HEK293T (cell line): ENCODE results near the gene RHOBTB3.
"Not testable (repeated sequence)": the region's sequence is repeated elsewhere in the genome, so short reads cannot be mapped to it uniquely, and the experiment has no call there.

ENCODE experiments used
- CTCF ChIA-PET: fragments of 350-600 bp; formaldehyde crosslinking; extraction: SDS; loops from one replicate; lab custom pipeline; 2021; ENCODE audit warnings: antibody characterized with exemption, inconsistent platforms; lab: Yijun Ruan, JAX
- POLR2A ChIA-PET: fragments of 350-600 bp; formaldehyde crosslinking; extraction: SDS; loops from one replicate; lab custom pipeline; 2020; ENCODE audit warnings: antibody characterized with exemption, inconsistent platforms; lab: Yijun Ruan, JAX
- DNase-seq: peaks from one replicate; pipeline ENCODE4 v3.0.0; 2012; ENCODE audit warnings: mixed read lengths; ENCODE audit errors: extremely low spot score
- ARNT ChIP-seq: fragments of 450-650 bp; IDR thresholded peaks from 2 replicates; pipeline ENCODE4 v1.6.1; 2017; ENCODE audit warnings: mild to moderate bottlenecking
- BHLHE40 ChIP-seq: fragments of 450-650 bp; IDR thresholded peaks from 2 replicates; pipeline ENCODE4 v1.6.1; 2016; ENCODE audit warnings: mild to moderate bottlenecking, moderate library complexity, borderline replicate concordance
- CTBP1 ChIP-seq: fragments of 450-650 bp; IDR thresholded peaks from 2 replicates; pipeline ENCODE4 v1.6.1; 2016; ENCODE audit warnings: borderline replicate concordance
- ELF4 ChIP-seq: fragments of 450-650 bp; IDR thresholded peaks from 2 replicates; pipeline ENCODE4 v1.6.1; 2017; ENCODE audit warnings: antibody characterized with exemption
- FOXA1 ChIP-seq: fragments of 450-650 bp; IDR thresholded peaks from 2 replicates; pipeline ENCODE4 v1.6.1; 2016; ENCODE audit warnings: mild to moderate bottlenecking
- FOXK2 ChIP-seq: fragments of 450-650 bp; IDR thresholded peaks from 2 replicates; pipeline ENCODE4 v1.6.1; 2016; ENCODE audit warnings: mild to moderate bottlenecking
- FOXM1 ChIP-seq: fragments of 450-650 bp; IDR thresholded peaks from 2 replicates; pipeline ENCODE4 v1.6.1; 2017; ENCODE audit warnings: mild to moderate bottlenecking, borderline replicate concordance
- HDGF ChIP-seq: fragments of 450-650 bp; IDR thresholded peaks from 2 replicates; pipeline ENCODE4 v1.6.1; 2017; ENCODE audit warnings: antibody characterized with exemption, borderline replicate concordance
- L3MBTL2 ChIP-seq: fragments of 450-650 bp; conservative IDR thresholded peaks from 2 replicates; pipeline ENCODE4 v1.6.1; 2016; ENCODE audit warnings: mild to moderate bottlenecking
- LEF1 ChIP-seq: fragments of 450-650 bp; IDR thresholded peaks from 2 replicates; pipeline ENCODE4 v1.6.1; 2017; ENCODE audit warnings: mild to moderate bottlenecking, borderline replicate concordance
- NFRKB ChIP-seq: fragments of 450-650 bp; IDR thresholded peaks from 2 replicates; pipeline ENCODE4 v1.6.1; 2016; ENCODE audit warnings: mild to moderate bottlenecking, moderate library complexity
- SP1 ChIP-seq: fragments of 450-650 bp; IDR thresholded peaks from 2 replicates; pipeline ENCODE4 v1.6.1; 2017
- SUZ12 ChIP-seq: fragments of 450-650 bp; IDR thresholded peaks from 2 replicates; pipeline ENCODE4 v1.6.1; 2016; ENCODE audit warnings: mild to moderate bottlenecking
- TARDBP ChIP-seq: fragments of 450-650 bp; IDR thresholded peaks from 2 replicates; pipeline ENCODE4 v1.6.1; 2016
- ZNF384 ChIP-seq: fragments of 450-650 bp; IDR thresholded peaks from 2 replicates; pipeline ENCODE4 v1.6.1; 2016
- TF ChIP-seq, protein P1 (sequence below): fragments of 450-650 bp; IDR thresholded peaks from 2 replicates; pipeline ENCODE4 v1.6.1; 2016

RHOBTB3 gene

DNA sequence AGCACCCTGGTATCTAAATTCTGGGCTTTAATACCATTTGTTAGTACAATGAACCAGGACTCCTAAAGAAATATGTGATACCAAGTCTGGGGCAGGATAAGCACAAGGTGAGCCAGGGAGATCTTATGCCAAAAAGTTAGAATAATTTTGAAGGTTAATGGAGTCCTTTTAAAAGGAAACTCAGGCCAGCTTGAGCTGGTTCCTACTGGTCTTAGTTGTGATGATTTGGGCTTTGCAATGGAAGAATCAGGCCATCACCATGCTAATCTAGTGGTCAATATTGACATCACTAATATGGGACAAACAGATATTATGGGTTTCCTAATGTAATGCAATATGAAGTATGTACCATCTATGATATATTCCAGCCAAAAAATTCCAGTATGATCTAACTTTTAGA lies 40.8 kb upstream of the RHOBTB3 start:
- DNase-seq: no peak
- ChIA-PET CTCF (interaction anchor here (0.7 kb wide), 1 partner anchor 461 kb away, joined by 3 read pairs; no protein-coding TSS in a partner anchor), POLR2A (no interaction called here)
- TF ChIP-seq FOXA1 (no peak), HDGF (no peak), BHLHE40 (no peak), ZNF384 (no peak), SP1 (no peak), SUZ12 (no peak), FOXK2 (no peak), CTBP1 (no peak), TARDBP (no peak), NFRKB (no peak), LEF1 (no peak), FOXM1 (no peak), ELF4 (no peak), ARNT (no peak), L3MBTL2 (no peak)
- TF ChIP-seq, protein P1, sequence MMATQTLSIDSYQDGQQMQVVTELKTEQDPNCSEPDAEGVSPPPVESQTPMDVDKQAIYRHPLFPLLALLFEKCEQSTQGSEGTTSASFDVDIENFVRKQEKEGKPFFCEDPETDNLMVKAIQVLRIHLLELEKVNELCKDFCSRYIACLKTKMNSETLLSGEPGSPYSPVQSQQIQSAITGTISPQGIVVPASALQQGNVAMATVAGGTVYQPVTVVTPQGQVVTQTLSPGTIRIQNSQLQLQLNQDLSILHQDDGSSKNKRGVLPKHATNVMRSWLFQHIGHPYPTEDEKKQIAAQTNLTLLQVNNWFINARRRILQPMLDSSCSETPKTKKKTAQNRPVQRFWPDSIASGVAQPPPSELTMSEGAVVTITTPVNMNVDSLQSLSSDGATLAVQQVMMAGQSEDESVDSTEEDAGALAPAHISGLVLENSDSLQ: no peak

DNA sequence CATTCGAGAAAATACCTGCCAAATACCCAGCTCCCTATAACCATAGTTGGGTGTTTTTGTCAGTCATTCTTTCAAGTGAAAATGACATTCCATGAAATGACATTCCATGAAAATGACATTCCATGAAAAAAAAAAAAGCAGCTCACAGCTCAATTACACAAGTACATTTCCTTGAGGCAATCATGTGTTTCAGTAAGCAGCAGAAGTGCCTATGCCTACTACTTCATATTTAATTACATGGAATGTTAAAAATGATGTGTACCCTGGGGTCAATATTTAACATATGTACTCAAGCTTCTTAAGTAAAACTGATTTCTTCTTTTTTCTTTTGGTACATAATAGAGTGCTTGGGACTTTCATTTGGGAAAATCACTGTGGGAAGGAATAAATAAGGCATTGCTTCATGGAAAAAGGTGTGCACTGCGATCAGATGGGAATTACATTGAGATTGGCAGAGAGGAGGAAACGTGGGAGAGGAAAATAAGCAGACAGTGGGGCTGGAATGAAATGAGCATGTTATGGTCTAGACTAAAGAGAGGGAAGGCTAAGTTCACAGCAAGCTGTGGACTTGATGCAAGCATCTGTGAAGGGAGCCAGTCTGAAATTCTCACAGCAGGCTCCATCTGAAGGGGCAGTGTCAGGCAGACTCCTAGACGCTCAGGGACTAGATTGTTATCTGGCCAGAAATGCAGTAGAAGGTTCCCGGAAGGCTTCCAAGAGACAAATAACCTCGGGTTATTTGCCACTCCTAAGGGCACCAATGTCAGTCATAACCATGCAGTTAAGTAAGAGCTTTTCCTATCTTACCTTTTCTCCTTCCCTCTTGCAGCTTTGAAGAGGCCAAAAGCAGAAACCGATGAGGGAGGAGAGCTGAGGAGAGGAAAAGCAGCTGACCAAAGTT lies 33.1 kb upstream of the RHOBTB3 start:
- DNase-seq: peak; percentile 40
- TF ChIP-seq, protein P1: no peak
- TF ChIP-seq ELF4 (no peak), ARNT (no peak), L3MBTL2 (no peak), SUZ12 (no peak), CTBP1 (no peak), NFRKB (no peak), TARDBP (no peak), BHLHE40 (no peak)
- POLR2A ChIA-PET: interaction anchor here (0.7 to 5.2 kb wide), 3 partner anchors 13 to 33 kb away, joined by 4 to 26 read pairs (median 23); partner anchors contain the start of gene RHOBTB3
- CTCF ChIA-PET: interaction anchor here (0.7 to 1.5 kb wide), 3 partner anchors 34 to 83 kb away, joined by 3 to 4 read pairs (median 3); no protein-coding TSS in a partner anchor

DNA sequence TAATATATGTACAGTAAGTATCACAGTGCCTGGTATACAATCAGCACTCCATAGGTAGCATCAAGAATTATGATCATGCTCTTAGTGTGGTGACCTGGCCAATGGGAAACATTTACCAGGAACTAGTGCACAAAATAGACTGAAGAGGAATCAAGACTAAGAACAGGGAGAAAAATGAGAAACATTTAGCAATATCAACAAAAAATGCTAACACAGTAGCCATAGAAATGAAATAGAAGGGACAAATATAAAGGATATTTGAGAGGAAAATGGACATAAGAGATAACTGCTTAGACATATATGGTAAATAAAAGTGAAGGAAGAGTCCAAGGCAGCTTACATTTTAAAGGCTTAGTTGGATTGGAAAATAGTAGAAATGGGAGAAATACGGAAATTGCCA lies 31.8 kb upstream of the RHOBTB3 start:
- ChIA-PET CTCF (interaction anchor here (0.9 to 1.1 kb wide), 2 partner anchors 52 to 82 kb away, joined by 3 read pairs; no protein-coding TSS in a partner anchor), POLR2A (interaction anchor here (1.8 to 5.2 kb wide), 3 partner anchors 11 to 53 kb away, joined by 5 to 26 read pairs (median 23); partner anchors contain the start of genes RFESD and RHOBTB3)
- no peak for DNase-seq
- TF ChIP-seq, protein P1: no peak
- TF ChIP-seq BHLHE40: no peak
- no peak for TF ChIP-seq FOXA1
- TF ChIP-seq ELF4: no peak

DNA sequence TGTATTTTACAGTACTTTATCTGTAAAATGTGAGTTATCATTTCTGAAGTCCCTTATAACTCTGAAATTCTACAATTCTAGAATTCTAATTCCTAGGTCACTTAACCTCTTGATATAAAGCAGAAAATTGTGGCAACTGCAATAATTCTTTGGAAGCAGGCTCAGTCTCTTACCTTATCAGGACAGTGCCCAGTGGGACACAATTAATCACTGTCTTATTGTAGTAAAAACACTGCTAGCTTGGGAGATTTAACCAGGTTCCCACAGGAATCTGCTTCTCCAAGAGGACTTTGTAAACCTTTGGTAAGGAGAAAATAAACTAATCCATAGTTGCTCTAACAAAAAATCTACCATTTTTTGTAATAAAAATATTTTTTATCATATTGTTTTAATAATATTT lies 30.1 kb upstream of the RHOBTB3 start:
- ChIA-PET POLR2A (interaction anchor here (1.0 to 1.9 kb wide), 2 partner anchors 30 to 54 kb away, joined by 3 to 4 read pairs; partner anchors contain the start of genes RFESD and RHOBTB3), CTCF (interaction anchor here (1.3 kb wide), 1 partner anchor 9 kb away, joined by 3 read pairs; no protein-coding TSS in a partner anchor)
- no peak for DNase-seq
- TF ChIP-seq L3MBTL2 (no peak), ZNF384 (no peak), ELF4 (no peak), SUZ12 (no peak), FOXK2 (no peak)
- TF ChIP-seq, protein P1: 0 out of 2 replicates have a peak, but pooled peaks have one; percentile 35

DNA sequence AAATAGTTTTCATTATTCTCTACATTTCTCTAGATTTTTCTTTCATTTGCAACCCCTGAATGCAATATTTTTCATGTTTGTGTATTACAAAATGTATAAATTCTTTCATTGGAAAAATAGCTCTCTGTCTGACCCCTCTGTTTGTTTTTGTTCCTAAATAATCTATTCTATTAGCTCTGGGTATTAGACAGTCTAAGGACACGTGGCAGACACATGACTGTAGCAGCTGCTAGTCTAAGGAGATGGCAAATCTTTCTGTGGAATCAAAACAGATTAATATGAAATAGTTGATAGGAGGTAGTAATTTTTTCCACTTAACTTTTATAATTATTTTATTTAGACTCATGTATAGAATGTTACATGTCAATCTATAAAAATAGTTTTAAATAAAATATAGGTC lies 27.0 kb upstream of the RHOBTB3 start:
- CTCF ChIA-PET: interaction anchor here (0.7 kb wide), 1 partner anchor 70 kb away, joined by 3 read pairs; no protein-coding TSS in a partner anchor
- POLR2A ChIA-PET: no interaction called here

DNA sequence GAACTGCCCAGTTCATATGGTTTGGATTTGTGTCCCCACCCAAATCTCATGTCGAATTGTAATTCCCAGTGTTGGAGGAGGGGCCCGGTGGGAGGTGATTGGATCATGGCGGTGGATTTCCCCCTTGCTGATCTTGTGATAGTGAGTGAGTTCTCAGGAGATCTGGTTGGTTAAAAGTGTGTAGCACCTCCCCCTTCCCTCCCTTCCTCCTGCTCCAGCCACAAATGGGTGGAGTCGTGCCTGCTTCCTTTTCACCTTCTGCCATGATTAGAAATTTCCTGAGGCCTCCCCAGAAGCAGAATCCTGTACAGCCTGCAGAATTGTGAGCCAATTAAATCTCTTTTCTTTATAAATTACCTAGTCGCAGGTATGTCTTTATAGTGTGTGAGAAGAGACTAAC lies 24.9 kb upstream of the RHOBTB3 start:
- DNase-seq, POLR2A ChIA-PET, CTCF ChIA-PET: not testable (repeated sequence)

More for the DNA sequence above, 27.0 kb upstream of the RHOBTB3 start:
- DNase-seq: no peak
- no peak for TF ChIP-seq ARNT
